HL-60/S4 treated with phorbol 12-myristate 13-acetate at 8.2 ng/mL for 4 days and 3 days (cell line): ENCODE data around the gene PCDHB16.
"Not testable (repeated sequence)": the region's sequence is repeated elsewhere in the genome, so short reads cannot be mapped to it uniquely, and the experiment has no call there.

Experiments used
- in situ Hi-C: fragments of 300-500 bp; cut with MboI; formaldehyde crosslinking; loops from 2 replicates; pipeline ENCODE4 v1.15.0; 2022; ENCODE audit warnings: low sequenced_read_pairs

Gene PCDHB16

GRCh38 chr5:141224844-141225243 lies 42.7 kb downstream of the PCDHB16 start:
- in situ Hi-C loops, result not testable (repeated sequence)

GRCh38 chr5:141225421-141225820 lies 43.2 kb downstream of the PCDHB16 start:
- in situ Hi-C loops, result not testable (repeated sequence)

- in situ Hi-C loops, result no loop called here
These were observed 52.0 kb downstream of the PCDHB16 start for GRCh38 chr5:141234109-141234667.
